Smooth muscle cell (in vitro differentiated cells): ENCODE results near the gene RNF222. TPM values are rescaled to one million over a fixed set of nuclear protein-coding genes. Genes with fewer than 3 reads are reported as not detected.
A peak's percentile ranks its signal among the peaks of the same experiment; 100 is the strongest.

Experiments
- DNase-seq: peaks from one replicate; lab custom pipeline; 2025; ENCODE audit not compliant: unreplicated experiment; lab: John Stamatoyannopoulos, UW
- H2AFZ ChIP-seq: fragments of 200-600 bp; sonication (generic); 2 replicates; pipeline ENCODE4 v1.6.0; 2016; ENCODE audit warnings: antibody characterized with exemption, low read depth, mild to moderate bottlenecking
- H3F3A ChIP-seq: fragments of 200-600 bp; sonication (generic); 2 replicates; pipeline ENCODE4 v1.6.0; 2017; ENCODE audit warnings: antibody characterized with exemption, low read depth
- H3K27ac ChIP-seq: fragments of 200-600 bp; sonication (generic); 2 replicates; pipeline ENCODE4 v1.5.1; 2016; ENCODE audit warnings: low read depth, mild to moderate bottlenecking
- H3K27me3 ChIP-seq: fragments of 200-600 bp; sonication (generic); 2 replicates; pipeline ENCODE4 v1.6.1; 2016; ENCODE audit warnings: low read depth, mild to moderate bottlenecking
- H3K36me3 ChIP-seq: fragments of 200-600 bp; sonication (generic); 2 replicates; pipeline ENCODE4 v1.5.1; 2016; ENCODE audit warnings: low read depth
- H3K4me1 ChIP-seq: fragments of 200-600 bp; sonication (generic); 2 replicates; pipeline ENCODE4 v1.5.1; 2016; ENCODE audit warnings: low read depth
- H3K4me2 ChIP-seq: fragments of 200-600 bp; sonication (generic); 2 replicates; pipeline ENCODE4 v1.6.0; 2016; ENCODE audit warnings: mild to moderate bottlenecking
- H3K4me3 ChIP-seq: fragments of 200-600 bp; sonication (generic); 2 replicates; pipeline ENCODE4 v1.5.1; 2016; ENCODE audit warnings: mild to moderate bottlenecking
- H3K79me2 ChIP-seq: fragments of 200-600 bp; sonication (generic); 2 replicates; pipeline ENCODE4 v1.6.0; 2016; ENCODE audit warnings: low read depth, mild to moderate bottlenecking
- H3K9ac ChIP-seq: fragments of 200-600 bp; sonication (generic); 2 replicates; pipeline ENCODE4 v1.6.0; 2016; ENCODE audit warnings: low read depth
- H3K9me3 ChIP-seq: fragments of 200-600 bp; sonication (generic); replicated peaks from 2 replicates; pipeline ENCODE4 v1.5.1; 2016; ENCODE audit warnings: low read depth
- H4K20me1 ChIP-seq: fragments of 200-600 bp; sonication (generic); 2 replicates; pipeline ENCODE4 v1.6.0; 2016; ENCODE audit warnings: low read depth
- WGBS: methylation state at CpG from one replicate; pipeline ENCODE4 v1.1.7; 2016; ENCODE audit warnings: low lambda C conversion rate; 5-methylcytosine and 5-hydroxymethylcytosine counted together
- polyA plus RNA-seq: library from polyadenylated mRNA; unstranded; fragments of >200 nt; fragmentation: Nextera tagmentation; extraction: Ambion mirVana; gene quantifications from 2 replicates; pipeline ENCODE4 v1.2.1, GENCODE V29; 2016
- total RNA-seq: library from RNA; depleted of rRNA; stranded (reverse); fragments of >200 nt; gene quantifications from 2 replicates; pipeline ENCODE4 v1.2.3, GENCODE V29; 2014
- TF ChIP-seq, protein P1 (sequence below): fragments of 200-600 bp; sonication (generic); IDR thresholded peaks from 2 replicates; pipeline ENCODE4 v1.5.1; 2017; ENCODE audit warnings: borderline replicate concordance, mild to moderate bottlenecking, antibody characterized with exemption; ENCODE audit not compliant: insufficient read depth, poor library complexity, severe bottlenecking

The RNF222 gene
- total and polyA plus RNA-seq, 2 experiments from 2014 or later: 0.49 to 0.54 TPM

GRCh38 chr17:8359769-8360168 lies 37.9 kb downstream of the RNF222 start:
- H3K9me3 ChIP-seq: no peaks in the 10 kb centered on the region
- no peak overlapping the region for H3K27ac ChIP-seq
- no peaks in the 10 kb centered on the region for H3K36me3 ChIP-seq
- H4K20me1 ChIP-seq: no peaks in the 10 kb centered on the region
- TF ChIP-seq, protein P1, sequence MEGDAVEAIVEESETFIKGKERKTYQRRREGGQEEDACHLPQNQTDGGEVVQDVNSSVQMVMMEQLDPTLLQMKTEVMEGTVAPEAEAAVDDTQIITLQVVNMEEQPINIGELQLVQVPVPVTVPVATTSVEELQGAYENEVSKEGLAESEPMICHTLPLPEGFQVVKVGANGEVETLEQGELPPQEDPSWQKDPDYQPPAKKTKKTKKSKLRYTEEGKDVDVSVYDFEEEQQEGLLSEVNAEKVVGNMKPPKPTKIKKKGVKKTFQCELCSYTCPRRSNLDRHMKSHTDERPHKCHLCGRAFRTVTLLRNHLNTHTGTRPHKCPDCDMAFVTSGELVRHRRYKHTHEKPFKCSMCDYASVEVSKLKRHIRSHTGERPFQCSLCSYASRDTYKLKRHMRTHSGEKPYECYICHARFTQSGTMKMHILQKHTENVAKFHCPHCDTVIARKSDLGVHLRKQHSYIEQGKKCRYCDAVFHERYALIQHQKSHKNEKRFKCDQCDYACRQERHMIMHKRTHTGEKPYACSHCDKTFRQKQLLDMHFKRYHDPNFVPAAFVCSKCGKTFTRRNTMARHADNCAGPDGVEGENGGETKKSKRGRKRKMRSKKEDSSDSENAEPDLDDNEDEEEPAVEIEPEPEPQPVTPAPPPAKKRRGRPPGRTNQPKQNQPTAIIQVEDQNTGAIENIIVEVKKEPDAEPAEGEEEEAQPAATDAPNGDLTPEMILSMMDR: no peak
- no peaks in the 10 kb centered on the region for H3F3A ChIP-seq
- peak overlapping the region; percentile 57 for H3K4me2 ChIP-seq
- no peaks in the 10 kb centered on the region for H3K27me3 ChIP-seq
- no peak overlapping the region for H3K4me3 ChIP-seq
- WGBS: 43% methylated on average over 5 of the region's 5 CpGs
- no peak overlapping the region for H3K9ac ChIP-seq
- no peak for DNase-seq
- H2AFZ ChIP-seq: no peak overlapping the region
- no peaks in the 10 kb centered on the region for H3K79me2 ChIP-seq
- H3K4me1 ChIP-seq: no peaks in the 10 kb centered on the region

- no peak overlapping the region for H3K9ac ChIP-seq
- no peak overlapping the region for H3K4me3 ChIP-seq
- no peaks in the 10 kb centered on the region for H3K79me2 ChIP-seq
- no peak overlapping the region for H3K27ac ChIP-seq
- no peaks in the 10 kb centered on the region for H4K20me1 ChIP-seq
- no peaks in the 10 kb centered on the region for H3K4me1 ChIP-seq
- no peaks in the 10 kb centered on the region for H3F3A ChIP-seq
- no peak for DNase-seq
- H3K27me3 ChIP-seq: no peaks in the 10 kb centered on the region
- no peaks in the 10 kb centered on the region for H3K36me3 ChIP-seq
- no peak overlapping the region for H3K4me2 ChIP-seq
- H3K9me3 ChIP-seq: no peaks in the 10 kb centered on the region
- 85% methylated on average over 3 of the region's 3 CpGs for WGBS
- H2AFZ ChIP-seq: no peak overlapping the region
- TF ChIP-seq, protein P1: no peak
Observed at GRCh38 chr17:8357910-8358309, 39.7 kb downstream of the RNF222 start.

GRCh38 chr17:8354236-8354635 lies 43.4 kb downstream of the RNF222 start:
- Histone ChIP-seq H2AFZ (no peak overlapping the region), H3K27me3 (no peaks in the 10 kb centered on the region), H3F3A (no peaks in the 10 kb centered on the region), H3K36me3 (no peaks in the 10 kb centered on the region), H3K79me2 (no peaks in the 10 kb centered on the region), H4K20me1 (no peaks in the 10 kb centered on the region), H3K9me3 (no peaks in the 10 kb centered on the region), H3K9ac (no peak overlapping the region), H3K4me1 (no peaks in the 10 kb centered on the region), H3K4me2 (no peak overlapping the region), H3K27ac (no peak overlapping the region), H3K4me3 (no peak overlapping the region)
- TF ChIP-seq, protein P1: no peak
- 84% methylated on average over 8 of the region's 8 CpGs for WGBS
- DNase-seq: no peak

- no peaks in the 10 kb centered on the region for H3K36me3 ChIP-seq
- no peaks in the 10 kb centered on the region for H3K79me2 ChIP-seq
- no peak overlapping the region for H3K27ac ChIP-seq
- TF ChIP-seq, protein P1: no peak
- no peaks in the 10 kb centered on the region for H4K20me1 ChIP-seq
- H3K9ac ChIP-seq: no peak overlapping the region
- no peaks in the 10 kb centered on the region for H3K27me3 ChIP-seq
- H3K4me1 ChIP-seq: no peaks in the 10 kb centered on the region
- no peaks in the 10 kb centered on the region for H3K9me3 ChIP-seq
- 83% methylated on average over 7 of the region's 7 CpGs for WGBS
- H3K4me3 ChIP-seq: no peak overlapping the region
- no peak for DNase-seq
- no peak overlapping the region for H3K4me2 ChIP-seq
- H2AFZ ChIP-seq: no peak overlapping the region
- H3F3A ChIP-seq: no peaks in the 10 kb centered on the region
Observed at GRCh38 chr17:8353736-8354135, 43.9 kb downstream of the RNF222 start.
